Stimulated activated CD8-positive, alpha-beta memory T cell treated with anti-CD3 and anti-CD28 coated beads, Interleukin-7, amount 100 ng/mL, for 24 hours (primary cell): Measurements from ENCODE around the gene NHEJ1.
A peak's percentile ranks its signal among the peaks of the same experiment; 100 is the strongest.

Experiments
- DNase-seq: peaks from one replicate; pipeline ENCODE4 v3.0.0-alpha.2; 2020; ENCODE audit warnings: low read depth

Gene NHEJ1

DNA sequence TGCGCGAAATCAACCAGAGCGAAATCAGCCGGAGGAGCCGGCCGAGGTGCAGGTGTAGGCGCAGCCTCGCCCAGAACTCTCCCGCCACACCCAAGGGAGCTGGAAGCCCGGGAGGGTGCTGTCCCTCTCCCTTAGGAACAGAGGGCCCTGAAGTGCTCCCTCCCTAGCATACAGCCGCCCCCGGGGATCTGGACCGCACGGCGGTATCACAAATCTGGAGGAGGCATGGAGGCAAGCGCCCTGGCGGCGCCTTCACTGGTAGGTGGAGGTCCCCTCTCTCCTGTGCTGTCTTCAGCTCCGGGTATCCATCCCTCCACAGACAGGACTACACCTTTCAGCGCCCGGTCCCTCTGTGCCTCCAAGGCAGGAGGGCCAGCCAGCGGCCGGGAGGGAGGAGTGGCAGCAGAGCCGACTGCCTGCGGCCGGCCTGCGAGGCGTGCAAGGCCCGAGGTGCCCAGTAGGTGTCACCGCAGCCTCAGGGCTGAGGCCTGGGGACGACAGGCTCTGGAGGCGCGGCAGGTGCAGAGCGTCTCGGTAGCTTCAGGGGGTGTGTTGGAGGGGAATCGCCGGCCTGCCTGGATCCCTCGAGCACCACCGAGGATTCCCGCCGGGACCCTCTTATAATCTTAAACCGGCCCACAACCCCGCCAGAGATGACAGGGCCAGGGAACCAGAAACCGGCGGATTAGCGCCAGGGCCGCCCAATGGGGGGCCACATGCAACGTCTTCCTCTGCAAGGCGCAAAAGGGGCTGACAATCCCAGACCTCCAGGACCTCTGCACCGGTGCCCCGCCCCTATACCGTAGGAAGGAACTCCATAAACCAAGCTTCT is 102.7 kb downstream of the NHEJ1 start:
- DNase-seq = peak; percentile 49

GRCh38 chr2:219056896-219057708 is 103.5 kb downstream of the NHEJ1 start:
- DNase-seq = no peak

DNA sequence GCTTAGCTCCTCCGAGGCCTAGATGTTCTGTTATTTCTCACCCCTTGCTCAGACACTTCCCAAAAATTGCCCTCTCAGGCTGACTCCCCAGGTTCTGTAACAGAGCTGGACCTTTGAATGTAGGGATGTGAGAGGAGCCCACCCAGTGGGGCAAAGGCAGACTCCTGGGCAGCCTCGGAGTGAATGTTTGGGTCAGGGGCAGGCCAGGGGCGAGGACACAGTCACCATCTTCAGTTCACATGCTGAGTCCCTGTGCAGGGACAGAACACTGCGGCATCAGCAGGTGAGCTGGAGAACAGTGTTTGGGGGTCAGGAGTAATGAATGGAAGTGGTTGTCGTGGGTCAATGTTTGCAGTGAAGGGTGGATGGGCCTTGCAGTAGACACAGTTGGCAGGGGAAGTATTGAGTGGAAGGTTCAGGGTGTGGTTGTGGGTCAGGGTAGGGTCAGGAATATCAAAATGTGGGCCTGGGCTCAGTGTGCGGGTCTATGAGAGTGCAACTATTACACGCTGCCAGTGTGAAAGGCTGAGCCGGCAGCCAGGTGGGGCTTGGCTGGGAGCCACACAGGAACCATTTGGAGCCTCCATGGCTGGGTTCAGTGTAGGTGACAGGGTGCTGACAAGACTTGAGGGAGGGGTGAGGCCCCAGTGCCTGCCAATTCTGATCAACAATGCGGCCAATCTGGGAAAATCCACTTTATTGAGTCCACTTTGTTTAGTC is 104.3 kb downstream of the NHEJ1 start:
- DNase-seq = no peak

- no peak for DNase-seq
Observed at GRCh38 chr2:219054956-219055903, 105.4 kb downstream of the NHEJ1 start.

DNA sequence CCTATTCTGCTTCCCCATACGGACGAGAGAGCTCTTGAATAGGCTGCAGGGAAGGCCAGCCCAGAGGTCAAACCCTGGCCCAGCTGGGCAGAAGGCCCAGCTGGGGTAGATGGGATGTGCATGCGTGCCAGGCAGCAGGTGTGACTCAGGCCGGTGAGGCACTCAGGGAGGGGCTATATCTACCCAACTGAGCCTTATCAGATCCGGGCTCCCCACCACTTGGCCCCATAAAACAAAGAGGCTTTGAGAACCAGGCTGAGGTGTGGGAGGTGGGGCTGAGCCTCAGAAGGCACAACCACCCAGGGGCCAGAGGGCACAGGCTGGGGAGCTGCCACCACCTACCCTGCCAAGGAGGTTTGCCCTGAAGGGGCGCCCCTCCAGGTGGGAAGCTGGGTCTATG is 111.3 kb downstream of the NHEJ1 start:
- DNase-seq = no peak

DNA sequence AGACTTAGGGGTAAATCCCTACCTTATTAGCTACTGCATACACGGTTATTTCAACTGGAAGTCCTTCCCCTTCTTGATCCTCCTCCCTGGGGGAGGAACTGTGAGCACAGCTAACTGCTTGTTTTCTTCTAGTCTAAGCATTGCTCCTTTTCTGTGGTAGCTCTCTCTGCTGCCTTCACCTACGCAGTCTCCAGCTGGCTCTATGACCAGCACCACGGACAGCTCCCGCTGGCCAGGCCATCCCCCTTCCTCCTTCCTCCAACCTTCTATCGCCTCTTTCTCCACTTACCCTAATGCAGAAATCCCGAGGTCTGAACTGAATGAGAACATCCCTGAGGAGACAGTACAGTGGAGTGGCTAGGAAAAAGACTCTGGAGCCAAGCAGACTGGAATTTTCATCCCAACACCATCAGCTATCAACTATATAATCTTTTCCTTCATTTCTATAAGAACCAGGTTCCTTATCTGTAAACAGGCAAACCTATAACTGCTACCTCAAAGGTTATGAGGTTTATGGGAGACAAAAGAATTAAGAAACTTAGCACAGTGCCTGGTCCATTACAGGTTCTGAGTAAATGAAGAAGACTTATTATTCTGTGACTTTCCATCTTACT is 114.6 kb downstream of the NHEJ1 start:
- no peak for DNase-seq

DNA sequence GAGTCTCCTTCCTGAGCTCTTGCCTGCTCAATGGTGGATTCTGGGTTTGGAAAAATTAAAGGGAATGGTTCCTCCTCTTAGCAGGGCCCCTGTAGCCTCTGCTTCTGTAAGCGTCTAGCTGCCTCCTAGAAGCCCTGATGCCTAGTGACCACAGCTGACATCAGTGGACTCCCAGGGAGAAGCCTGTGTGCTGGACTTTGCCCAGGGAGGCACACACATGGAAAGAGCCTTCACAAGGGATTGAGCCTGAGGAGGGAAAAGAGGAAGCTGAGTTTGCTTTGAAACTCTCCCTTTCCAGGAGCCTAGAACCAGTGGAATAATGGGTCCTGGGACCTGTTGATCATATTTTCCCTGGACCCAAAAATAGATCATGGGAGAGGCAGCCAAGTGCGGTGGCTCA is 117.9 kb downstream of the NHEJ1 start:
- no peak for DNase-seq

- DNase-seq = no peak
Observed at GRCh38 chr2:219042157-219042556, 118.5 kb downstream of the NHEJ1 start.

- no peak for DNase-seq
Observed at GRCh38 chr2:219041252-219041651, 119.4 kb downstream of the NHEJ1 start, which contains the start of gene CFAP65. Gene CFAP65, minus strand, starts transcription at chr2:219041516. Its CDS starts 2,468 bp downstream, at chr2:219039048.

DNA sequence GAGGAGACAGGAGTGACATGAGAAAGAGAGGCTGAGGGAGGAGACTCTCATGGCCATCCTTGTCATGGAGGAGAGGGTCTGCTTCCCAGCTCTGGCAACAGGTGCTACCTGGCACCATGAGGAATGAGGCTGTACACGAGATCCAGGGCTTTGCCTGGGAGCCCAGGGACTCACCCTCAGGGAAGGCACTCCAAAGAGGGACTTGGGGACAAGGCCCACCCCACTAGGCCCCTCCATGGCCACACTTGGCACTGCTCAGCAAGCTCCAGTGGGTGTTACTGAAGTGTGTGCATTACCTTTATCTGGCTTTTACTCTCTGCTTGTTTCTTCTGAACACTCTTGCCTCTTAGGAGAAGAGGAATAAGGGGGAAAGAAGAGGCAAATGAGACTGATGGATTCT is 122.0 kb downstream of the NHEJ1 start:
- DNase-seq = no peak

DNA sequence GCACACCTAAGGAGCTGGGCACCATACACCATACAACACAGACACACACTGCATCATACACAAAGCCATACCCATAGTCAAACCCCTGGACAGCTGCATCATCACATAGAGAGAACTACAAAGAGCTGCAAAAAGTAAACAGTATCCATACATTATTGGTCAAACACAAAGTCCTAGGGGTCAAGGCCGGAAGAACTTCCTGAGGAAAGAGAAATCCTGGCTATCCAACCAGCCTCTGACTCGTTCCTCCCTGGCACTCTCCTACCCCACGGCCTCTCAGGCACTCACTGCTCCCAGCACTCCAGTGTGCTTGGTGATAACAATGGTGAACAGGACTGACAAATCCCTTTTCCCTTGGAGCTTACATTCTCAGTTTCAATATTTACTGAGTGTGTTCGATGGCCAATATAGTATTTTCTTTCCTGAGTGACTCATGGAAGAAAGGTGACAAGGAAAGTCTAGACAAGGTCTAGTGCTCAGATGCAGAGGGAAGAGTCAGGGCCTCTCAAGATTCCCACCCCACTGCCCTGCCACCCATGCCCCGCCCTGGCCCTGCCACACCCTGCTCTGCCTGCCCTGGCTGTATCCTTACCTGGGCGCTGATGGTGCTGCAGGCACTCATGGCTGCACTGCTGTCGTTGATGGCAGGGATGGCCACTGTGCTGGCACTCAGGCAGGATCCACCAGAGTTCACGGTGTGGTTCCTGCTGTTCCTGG is 122.7 kb downstream of the NHEJ1 start:
- DNase-seq = no peak

DNA sequence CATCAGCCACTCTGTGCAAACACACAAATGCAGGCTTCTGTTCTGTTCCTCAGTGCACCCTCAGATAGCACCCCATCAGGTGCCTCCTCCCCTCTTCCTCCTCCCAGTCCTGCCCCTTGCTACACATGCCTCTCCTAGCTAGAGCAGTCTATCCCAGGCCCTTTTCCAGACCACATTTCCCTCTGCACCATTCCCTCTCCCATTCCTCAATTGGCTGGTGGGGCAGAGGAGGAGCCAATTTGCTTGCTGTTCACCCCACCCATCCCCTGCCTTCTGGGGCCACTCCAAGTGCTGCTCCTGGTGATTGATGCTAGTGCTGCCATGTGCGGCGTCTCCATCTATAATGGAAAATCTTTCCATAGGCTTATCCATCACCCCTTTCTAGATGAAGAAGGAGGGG is 124.7 kb downstream of the NHEJ1 start:
- DNase-seq = no peak

DNA sequence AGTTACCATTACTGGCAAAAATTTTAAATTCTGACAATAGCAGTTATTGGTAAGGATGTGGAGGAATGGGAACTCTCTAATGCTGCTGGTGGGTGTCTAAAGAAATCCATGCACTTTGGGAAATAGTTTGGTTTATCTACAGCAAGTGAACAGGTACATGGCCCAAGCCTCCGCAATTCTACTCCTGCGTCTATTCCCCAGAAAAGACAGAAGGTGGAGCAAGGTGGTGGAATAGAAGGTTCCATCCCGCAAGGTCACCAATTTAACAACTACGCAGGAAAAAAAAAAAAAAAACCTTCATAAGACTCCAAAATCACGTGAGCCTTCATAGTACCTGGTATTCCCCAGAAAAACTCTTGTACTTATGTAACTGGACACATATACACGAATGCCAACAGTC is 125.8 kb downstream of the NHEJ1 start:
- no peak for DNase-seq

DNA sequence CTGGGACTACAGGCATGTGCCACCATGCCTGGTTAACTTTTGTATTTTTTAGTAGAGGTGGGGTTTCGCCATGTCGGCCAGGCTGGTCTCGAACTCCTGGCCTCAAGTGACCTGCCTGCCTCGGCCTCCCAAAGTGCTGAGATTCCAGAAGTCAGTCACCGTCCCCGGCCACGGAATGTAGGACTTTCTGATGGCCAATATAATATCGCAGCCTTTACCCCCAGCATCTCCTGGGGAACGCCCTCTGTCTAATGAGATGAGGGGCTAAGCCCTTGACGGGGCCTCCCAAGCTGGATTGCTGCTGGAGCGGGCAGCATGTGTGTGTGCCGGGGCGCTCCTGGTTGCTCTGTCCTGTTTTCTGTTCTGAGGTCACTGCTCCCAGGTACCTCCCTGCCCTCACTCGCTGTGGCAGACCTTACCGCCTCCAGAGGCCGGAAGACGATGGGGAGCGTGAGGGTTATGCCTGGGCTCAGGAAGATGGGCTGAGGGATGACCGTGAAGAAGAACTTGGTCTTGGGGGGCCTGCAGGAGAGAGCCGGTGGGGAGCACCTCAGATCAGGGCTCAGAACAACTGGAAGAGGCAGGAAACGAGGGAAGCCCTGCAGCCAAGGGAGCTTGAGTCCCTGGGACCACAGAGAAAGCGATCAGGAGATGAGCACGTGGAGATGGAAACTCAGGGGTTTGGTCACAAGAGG is 128.4 kb downstream of the NHEJ1 start:
- DNase-seq = no peak

GRCh38 chr2:219031005-219031738 is 129.4 kb downstream of the NHEJ1 start:
- no peak for DNase-seq

GRCh38 chr2:219030177-219030940 is 130.3 kb downstream of the NHEJ1 start:
- no peak for DNase-seq

GRCh38 chr2:219029829-219030165 is 130.8 kb downstream of the NHEJ1 start:
- peak; percentile 47 for DNase-seq
